ENCODE measurements around the gene IL1RAP. TPM values are rescaled to one million over a fixed set of nuclear protein-coding genes. Genes with fewer than 3 reads are reported as not detected.
"Not testable (repeated sequence)": the region's sequence is repeated elsewhere in the genome, so short reads cannot be mapped to it uniquely, and the experiment has no call there.

Gene IL1RAP
- 1 to 10 TPM in 3 of 4 donors, under 1 TPM in 1; 0.80 to 8.6 (median 2.7) TPM for total RNA-seq

GRCh38 chr3:190513409-190514370 lies at the start of gene IL1RAP:
Gene IL1RAP, plus strand, starts transcription at chr3:190514085. Its CDS starts 50,205 bp downstream, at chr3:190564290.
- peak; percentile 92 for DNase-seq
- TF ChIP-seq EP300 (IDR thresholded peaks at IDR 0.05; ENCODE audit: low read depth) (no peak), CTCF (IDR thresholded peaks at IDR 0.05) (peak in 4 of 5 experiments; percentile 56 to 79 (median 66)), POLR2AphosphoS5 (IDR thresholded peaks at IDR 0.05) (peak; percentile 63 to 79 (median 67)), POLR2A (IDR thresholded peaks at IDR 0.05) (peak; percentile 60)
- Histone ChIP-seq H3K9me3 (no peaks in the 10 kb centered on the region), H3K27me3 (no peaks in the 10 kb centered on the region), H3K4me3 (peak within 1 kb of the TSS; percentile 65 to 90 (median 76)), H3K27ac (peak within 1 kb of the TSS; percentile 73 to 85 (median 84)), H3K36me3 (no peaks in the 10 kb centered on the region), H3K4me1 (peaks cover 0 to 11% (median 0%) of the 10 kb centered on the region in 4 donors)
- in situ Hi-C loops (cut with MboI; ENCODE audit: low pct_ligation_motif_present in 1 of 4, low pct_unique_long_range_greater_than_20kb in 1 of 4, low sequenced_read_pairs in 3 of 4): no loop called here
- WGBS, 2 donors (ENCODE audit: low coverage in 1 of 2): 0% methylated on average over 66 of the region's 76 CpGs; no CpG with 5 or more reads in 1 of the 2 donors
- intact Hi-C loops (cut with DNase I; ENCODE audit: low total_unique reads): no loop called here

GRCh38 chr3:190467922-190468321 lies 46.0 kb upstream of the IL1RAP start:
- TF ChIP-seq CTCF (IDR thresholded peaks at IDR 0.05) (no peak), POLR2A (IDR thresholded peaks at IDR 0.05) (no peak), POLR2AphosphoS5 (IDR thresholded peaks at IDR 0.05) (no peak), EP300 (IDR thresholded peaks at IDR 0.05; ENCODE audit: low read depth) (no peak)
- in situ Hi-C loops (cut with MboI; ENCODE audit: low pct_ligation_motif_present in 1 of 4, low pct_unique_long_range_greater_than_20kb in 1 of 4, low sequenced_read_pairs in 3 of 4) (no loop called here), intact Hi-C loops (cut with DNase I; ENCODE audit: low total_unique reads) (no loop called here)

GRCh38 chr3:190473261-190473660 lies 40.6 kb upstream of the IL1RAP start:
- in situ Hi-C loops (cut with MboI; ENCODE audit: low pct_ligation_motif_present in 1 of 4, low pct_unique_long_range_greater_than_20kb in 1 of 4, low sequenced_read_pairs in 3 of 4); DNase-seq; H3K36me3 ChIP-seq; H3K4me1 ChIP-seq; H3K4me3 ChIP-seq; intact Hi-C loops (cut with DNase I; ENCODE audit: low total_unique reads); H3K27me3 ChIP-seq; H3K9me3 ChIP-seq; H3K27ac ChIP-seq: not testable (repeated sequence)
- 95% methylated on average over 6 of the region's 25 CpGs; no CpG with 5 or more reads in 1 of the 2 donors for WGBS, 2 donors (ENCODE audit: low coverage in 1 of 2)

More at GRCh38 chr3:190467922-190468321, 46.0 kb upstream of the IL1RAP start:
- Histone ChIP-seq H3K9me3 (no peaks in the 10 kb centered on the region), H3K4me3 (no peak overlapping the region), H3K4me1 (no peaks in the 10 kb centered on the region), H3K27me3 (no peaks in the 10 kb centered on the region), H3K27ac (no peak overlapping the region), H3K36me3 (no peaks in the 10 kb centered on the region)
- DNase-seq: no peak

- intact Hi-C loops (cut with DNase I; ENCODE audit: low total_unique reads): no loop called here
- WGBS, 2 donors (ENCODE audit: low coverage in 1 of 2): 86 to 87% methylated on average over 2 of the region's 2 CpGs
- no peak for DNase-seq
- Histone ChIP-seq H3K4me1 (no peaks in the 10 kb centered on the region), H3K4me3 (no peak overlapping the region), H3K27me3 (peaks cover 4% of the 10 kb centered on the region), H3K27ac (no peak overlapping the region), H3K9me3 (no peaks in the 10 kb centered on the region), H3K36me3 (no peaks in the 10 kb centered on the region)
- in situ Hi-C loops (cut with MboI; ENCODE audit: low pct_ligation_motif_present in 1 of 4, low pct_unique_long_range_greater_than_20kb in 1 of 4, low sequenced_read_pairs in 3 of 4): no loop called here
- TF ChIP-seq CTCF (IDR thresholded peaks at IDR 0.05) (no peak), POLR2AphosphoS5 (IDR thresholded peaks at IDR 0.05) (no peak), EP300 (IDR thresholded peaks at IDR 0.05; ENCODE audit: low read depth) (no peak), POLR2A (IDR thresholded peaks at IDR 0.05) (no peak)
Measured at GRCh38 chr3:190481779-190482178, 32.1 kb upstream of the IL1RAP start.
